NT2/D1 (cell line): Measurements from ENCODE around the gene WDR48.

Source experiments
- YY1 ChIP-seq: IDR thresholded peaks from 2 replicates; pipeline ENCODE4 v1.6.1; 2011; ENCODE audit not compliant: insufficient read length, insufficient read depth
- ZNF274 ChIP-seq: IDR thresholded peaks from 2 replicates; pipeline ENCODE4 v1.6.1; 2011; ENCODE audit warnings: mild to moderate bottlenecking, low read depth, low read length

DNA sequence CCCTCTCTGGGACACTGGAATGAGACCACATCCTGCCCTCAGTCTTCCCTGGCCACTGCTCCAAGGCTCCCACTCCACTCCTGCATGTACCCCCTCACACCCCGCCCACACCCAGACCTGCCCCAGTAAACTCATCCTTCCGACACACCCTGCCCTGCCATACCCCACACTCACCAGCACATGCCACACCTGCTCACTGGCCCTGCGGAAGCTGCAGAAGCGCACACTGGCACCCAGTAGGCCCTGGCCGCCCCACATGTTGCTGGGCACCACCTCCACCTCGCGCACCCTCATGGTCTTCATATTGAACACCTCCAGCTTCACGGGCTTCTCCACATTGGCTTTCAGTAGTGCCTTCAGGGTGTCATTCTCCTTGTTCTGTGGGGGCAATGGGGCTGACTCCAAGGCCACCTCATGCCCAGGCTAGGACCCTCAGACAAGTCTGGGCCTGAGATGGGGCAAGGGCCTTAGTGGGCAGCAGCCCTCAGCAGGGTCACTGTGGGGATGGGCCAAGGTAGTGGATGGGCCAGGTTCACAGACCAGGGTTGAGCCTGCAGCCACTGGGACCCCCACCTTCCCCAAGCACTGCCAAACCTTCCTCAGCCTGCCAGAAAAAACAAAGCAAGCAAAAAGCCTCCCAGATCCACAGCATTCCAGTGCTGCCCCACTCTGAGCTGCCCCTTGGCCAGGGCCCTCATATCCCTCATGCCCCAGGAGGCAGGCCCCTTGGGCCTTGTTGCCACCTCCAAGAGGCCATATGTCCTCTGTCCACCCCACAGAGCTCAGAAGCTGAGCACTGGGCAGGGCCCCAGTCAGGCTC lies 50.9 kb downstream of the WDR48 start:
- TF ChIP-seq ZNF274 (no peak), YY1 (no peak)
